Fibroblast of lung (primary cell): ENCODE results near the gene KIRREL2. TPM values are rescaled to one million over a fixed set of nuclear protein-coding genes. Genes with fewer than 3 reads are reported as not detected.

Source experiments
- DNase-seq, 2 donors: peaks; one replicate each; pipeline versions ENCODE4 v3.0.0 to v3.0.0-alpha.2; 2010; ENCODE audit warnings: low read depth in 2 of 2
- H2AFZ ChIP-seq: 2 replicates; pipeline ENCODE4 v1.5.1; 2012; ENCODE audit warnings: low read length, control low read depth, inconsistent platforms
- H3K27ac ChIP-seq: 2 replicates; pipeline ENCODE4 v1.5.1; 2011; ENCODE audit warnings: low read length, control low read depth; ENCODE audit not compliant: insufficient read depth
- H3K27me3 ChIP-seq: 2 replicates; pipeline ENCODE4 v1.5.1; 2011; ENCODE audit warnings: mild to moderate bottlenecking, low read length; ENCODE audit not compliant: control insufficient read depth, insufficient read depth
- H3K36me3 ChIP-seq: 2 replicates; pipeline ENCODE4 v1.5.1; 2011; ENCODE audit warnings: low read length; ENCODE audit not compliant: control insufficient read depth, insufficient read depth
- H3K4me1 ChIP-seq: 2 replicates; pipeline ENCODE4 v1.5.1; 2011; ENCODE audit warnings: low read length; ENCODE audit not compliant: control insufficient read depth, insufficient read depth; ENCODE audit errors: extremely low read depth
- H3K4me2 ChIP-seq: 2 replicates; pipeline ENCODE4 v1.5.1; 2011; ENCODE audit warnings: low read length, control low read depth; ENCODE audit not compliant: insufficient read depth; ENCODE audit errors: extremely low read depth
- H3K4me3 ChIP-seq, 4 experiments: fragments of 200-600 bp in 1 of 4; sonication (generic) in 1 of 4; replicated peaks in 1 of 4; 2 replicates each; pipeline ENCODE4 v1.5.1; 2011 to 2016; ENCODE audit warnings: low read length in 4 of 4, low read depth in 3 of 4, mild to moderate bottlenecking in 3 of 4, control low read depth in 2 of 4, inconsistent platforms in 1 of 4, mixed read lengths in 1 of 4; ENCODE audit not compliant: insufficient read depth in 1 of 4; ENCODE audit errors: control extremely low read depth in 1 of 4
- H3K79me2 ChIP-seq: 2 replicates; pipeline ENCODE4 v1.5.1; 2012; ENCODE audit warnings: mild to moderate bottlenecking, low read length, inconsistent platforms; ENCODE audit not compliant: control insufficient read depth, insufficient read depth
- H3K9ac ChIP-seq: 2 replicates; pipeline ENCODE4 v1.5.1; 2011; ENCODE audit warnings: mild to moderate bottlenecking, low read length, control low read depth; ENCODE audit not compliant: insufficient read depth
- H3K9me3 ChIP-seq: 2 replicates; pipeline ENCODE4 v1.5.1; 2012; ENCODE audit warnings: low read depth, low read length; ENCODE audit not compliant: control insufficient read depth, insufficient read depth
- H4K20me1 ChIP-seq: 2 replicates; pipeline ENCODE4 v1.5.1; 2011; ENCODE audit warnings: low read length; ENCODE audit not compliant: control insufficient read depth, insufficient read depth; ENCODE audit errors: extremely low read depth
- EZH2 ChIP-seq: IDR thresholded peaks from 2 replicates; pipeline ENCODE4 v1.5.1; 2012; ENCODE audit warnings: low read length, control low read depth, mild to moderate bottlenecking; ENCODE audit errors: missing control alignments
- polyA plus RNA-seq, 2 donors: library from polyadenylated mRNA; depleted of rRNA in 1 of 2; stranded (reverse) in 1 of 2; unstranded in 1 of 2; fragments of >200 nt; gene quantifications; 2 replicates each; pipeline ENCODE4 v1.2.1, GENCODE V29; 2011 to 2012; ENCODE audit warnings: missing spikeins in 1 of 2
- total RNA-seq: library from RNA; depleted of rRNA; stranded (reverse); fragments of >200 nt; gene quantifications from 2 replicates; pipeline ENCODE4 v1.2.1, GENCODE V29; 2014
- TF ChIP-seq, protein P1 (sequence below), 2 donors: IDR thresholded peaks in 1 of 2; conservative IDR thresholded peaks in 1 of 2; 1 replicate in 1 of 2; 2 replicates in 1 of 2; pipeline ENCODE4 v1.5.1; 2011 to 2012; ENCODE audit warnings: low read length in 2 of 2, control low read depth in 1 of 2, inconsistent platforms in 1 of 2, low read depth in 1 of 2, mild to moderate bottlenecking in 1 of 2

Gene KIRREL2
- total and polyA plus RNA-seq, 2 donors (not counting 1 experiment from before 2014, with no cell fraction given) = under 0.01 TPM; not detected in 1

DNA sequence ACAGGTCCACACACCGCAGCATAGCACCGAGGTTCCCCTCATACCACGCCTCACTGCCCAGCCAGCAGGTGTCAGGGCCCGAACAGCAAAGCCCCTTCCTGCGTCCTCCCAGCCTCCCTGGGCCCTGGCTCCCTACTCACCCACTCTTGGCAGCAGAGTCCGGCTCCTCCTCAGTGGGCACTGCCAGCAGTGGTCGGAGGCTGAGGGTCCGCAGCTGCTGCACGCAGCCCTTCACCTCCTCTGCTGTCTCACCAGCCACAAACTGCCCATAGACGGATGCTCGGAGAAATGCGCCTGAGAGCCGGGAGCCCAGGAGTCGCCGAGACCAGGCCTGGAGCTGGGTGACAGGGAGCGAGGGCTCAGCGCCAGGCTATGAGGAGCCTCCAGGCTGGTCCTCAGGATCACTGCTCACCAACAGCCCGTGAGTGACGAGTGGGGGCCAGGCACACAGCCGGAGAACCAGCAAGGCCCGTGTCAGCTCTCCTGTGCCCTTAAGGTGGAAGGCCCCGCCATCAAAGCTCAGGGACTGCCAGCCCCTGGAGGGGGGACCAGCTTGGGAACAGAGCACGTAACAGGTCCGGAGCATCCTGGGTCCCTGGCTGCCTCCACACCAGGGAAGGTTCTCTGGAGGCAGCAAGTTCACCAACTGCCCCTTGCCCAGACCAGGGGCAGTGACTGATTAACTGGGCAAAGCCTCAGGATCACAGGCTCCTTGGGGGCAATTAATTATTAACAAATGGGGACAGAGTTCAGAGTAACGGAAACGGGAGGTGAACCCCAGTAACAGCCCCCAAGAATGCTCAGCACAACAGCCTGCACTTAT is 44.3 kb upstream of the KIRREL2 start, which contains the start of gene PRODH2:
Gene PRODH2, minus strand, starts transcription at position 626 of the 823 bp plus-strand sequence. Its CDS starts 40 bp downstream, at position 586.
- Histone ChIP-seq H3K27ac (no peak within 1 kb of the TSS), H2AFZ (no peak within 1 kb of the TSS), H3K79me2 (no peaks in the 10 kb centered on the region), H3K4me2 (no peak within 1 kb of the TSS), H3K27me3 (peaks cover 11% of the 10 kb centered on the region), H4K20me1 (no peaks in the 10 kb centered on the region), H3K4me1 (no peaks in the 10 kb centered on the region), H3K36me3 (no peaks in the 10 kb centered on the region), H3K9ac (no peak within 1 kb of the TSS), H3K9me3 (no peaks in the 10 kb centered on the region), H3K4me3 (no peak within 1 kb of the TSS)
- no peak for DNase-seq
- TF ChIP-seq, protein P1, sequence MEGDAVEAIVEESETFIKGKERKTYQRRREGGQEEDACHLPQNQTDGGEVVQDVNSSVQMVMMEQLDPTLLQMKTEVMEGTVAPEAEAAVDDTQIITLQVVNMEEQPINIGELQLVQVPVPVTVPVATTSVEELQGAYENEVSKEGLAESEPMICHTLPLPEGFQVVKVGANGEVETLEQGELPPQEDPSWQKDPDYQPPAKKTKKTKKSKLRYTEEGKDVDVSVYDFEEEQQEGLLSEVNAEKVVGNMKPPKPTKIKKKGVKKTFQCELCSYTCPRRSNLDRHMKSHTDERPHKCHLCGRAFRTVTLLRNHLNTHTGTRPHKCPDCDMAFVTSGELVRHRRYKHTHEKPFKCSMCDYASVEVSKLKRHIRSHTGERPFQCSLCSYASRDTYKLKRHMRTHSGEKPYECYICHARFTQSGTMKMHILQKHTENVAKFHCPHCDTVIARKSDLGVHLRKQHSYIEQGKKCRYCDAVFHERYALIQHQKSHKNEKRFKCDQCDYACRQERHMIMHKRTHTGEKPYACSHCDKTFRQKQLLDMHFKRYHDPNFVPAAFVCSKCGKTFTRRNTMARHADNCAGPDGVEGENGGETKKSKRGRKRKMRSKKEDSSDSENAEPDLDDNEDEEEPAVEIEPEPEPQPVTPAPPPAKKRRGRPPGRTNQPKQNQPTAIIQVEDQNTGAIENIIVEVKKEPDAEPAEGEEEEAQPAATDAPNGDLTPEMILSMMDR (conservative IDR thresholded peaks at IDR 0.05 in 1 of 2, IDR thresholded peaks at IDR 0.05 in 1 of 2; ENCODE audit: low read depth in 1 of 2, low read length in 2 of 2) = no peak

DNA sequence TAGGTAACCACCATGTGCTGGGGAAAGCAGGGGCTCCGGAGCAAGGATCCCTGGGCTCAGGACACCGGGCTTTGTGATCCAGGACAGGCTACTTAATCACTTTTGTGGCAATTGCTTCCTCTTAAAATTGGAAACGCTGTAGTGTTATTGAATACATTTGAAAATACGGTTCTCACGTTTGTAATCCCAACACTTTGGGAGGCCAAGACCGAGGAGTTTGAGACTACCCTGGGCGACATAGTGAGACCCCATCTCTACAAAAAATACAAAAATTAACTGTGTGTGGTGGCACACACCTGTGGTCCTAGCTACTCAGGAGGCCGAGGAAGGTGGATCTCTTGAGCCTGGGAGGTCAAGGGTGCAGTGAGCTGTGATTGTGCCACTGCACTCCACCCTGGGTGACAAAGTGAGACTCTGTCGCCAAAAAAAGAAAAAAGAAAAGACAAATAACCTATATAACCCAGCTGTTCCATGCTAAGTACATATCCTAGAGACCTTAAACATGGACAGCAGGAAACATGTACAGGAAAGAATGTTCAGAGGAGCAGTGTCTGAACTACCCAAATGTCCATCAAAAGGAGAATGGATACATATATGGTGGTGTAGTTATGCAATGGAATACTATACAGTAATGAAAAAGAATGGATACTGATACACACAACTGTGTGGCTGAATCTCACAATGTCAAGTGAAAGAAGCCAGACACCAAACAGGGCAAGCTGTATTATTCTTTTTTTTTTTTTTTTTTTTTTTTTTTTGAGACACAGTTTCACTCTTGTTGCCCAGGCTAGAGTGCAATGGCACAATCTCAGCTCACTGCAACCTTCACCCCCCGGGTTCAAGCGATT is 43.4 kb upstream of the KIRREL2 start:
- Histone ChIP-seq H3K9me3 (no peaks in the 10 kb centered on the region), H3K4me2 (no peak overlapping the region), H3K27ac (no peak overlapping the region), H3K27me3 (peaks cover 5% of the 10 kb centered on the region), H4K20me1 (no peaks in the 10 kb centered on the region), H3K4me3 (no peak overlapping the region), H3K4me1 (no peaks in the 10 kb centered on the region), H3K36me3 (no peaks in the 10 kb centered on the region), H3K79me2 (no peaks in the 10 kb centered on the region), H2AFZ (no peak overlapping the region), H3K9ac (no peak overlapping the region)
- TF ChIP-seq EZH2 = no peak
- TF ChIP-seq, protein P1 (conservative IDR thresholded peaks at IDR 0.05 in 1 of 2, IDR thresholded peaks at IDR 0.05 in 1 of 2; ENCODE audit: low read depth in 1 of 2, low read length in 2 of 2) = no peak
- DNase-seq = no peak

DNA sequence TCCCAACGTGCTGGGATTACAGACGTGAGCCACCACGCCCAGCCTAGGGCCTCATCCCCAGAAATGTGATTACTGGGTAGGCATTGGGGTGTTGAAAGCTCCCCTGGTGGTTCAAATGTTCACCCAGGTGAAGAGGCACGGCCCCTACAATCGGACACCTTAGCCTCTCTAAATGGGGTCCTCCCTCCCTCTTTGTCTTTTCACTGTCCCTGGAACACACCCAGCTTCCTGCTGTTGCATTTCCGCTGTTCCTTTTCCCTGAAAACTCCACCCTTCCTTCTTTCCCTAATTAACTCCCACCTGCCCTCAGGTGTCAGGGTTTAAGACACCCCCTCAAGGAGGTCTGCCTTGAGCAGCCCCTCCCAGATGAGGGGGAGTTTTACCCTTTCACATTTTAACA is 40.4 kb upstream of the KIRREL2 start:
- no peaks in the 10 kb centered on the region for H4K20me1 ChIP-seq
- DNase-seq = no peak
- H3K36me3 ChIP-seq = no peaks in the 10 kb centered on the region
- H3K79me2 ChIP-seq = no peaks in the 10 kb centered on the region
- H3K27ac ChIP-seq = no peak overlapping the region
- H3K27me3 ChIP-seq = peaks cover 4% of the 10 kb centered on the region
- H3K9ac ChIP-seq = no peak overlapping the region
- no peaks in the 10 kb centered on the region for H3K9me3 ChIP-seq
- H2AFZ ChIP-seq = no peak overlapping the region
- H3K4me2 ChIP-seq = no peak overlapping the region
- H3K4me1 ChIP-seq = no peaks in the 10 kb centered on the region
- TF ChIP-seq, protein P1 (conservative IDR thresholded peaks at IDR 0.05 in 1 of 2, IDR thresholded peaks at IDR 0.05 in 1 of 2; ENCODE audit: low read depth in 1 of 2, low read length in 2 of 2) = no peak
- TF ChIP-seq EZH2 = no peak
- H3K4me3 ChIP-seq = no peak overlapping the region
